ENCODE results near the gene PTPRT.

The PTPRT gene

GRCh38 chr20:42024653-42025052, 1165.1 kb downstream of the PTPRT start:
- H3K27ac Mint-ChIP-seq = no peak overlapping the region
- peaks cover 6% of the 10 kb centered on the region for H3K9me3 Mint-ChIP-seq
- H3K4me3 Mint-ChIP-seq = no peak overlapping the region
- ATAC-seq (ENCODE audit: low read depth) (no peak), DNase-seq (ENCODE audit: low spot score in 2 of 2) (no peak)
- peaks cover 4% of the 10 kb centered on the region for H3K27me3 Mint-ChIP-seq
- no peaks in the 10 kb centered on the region for H3K4me1 Mint-ChIP-seq
- H3K36me3 Mint-ChIP-seq = no peaks in the 10 kb centered on the region
